A172 (cell line): Measurements from ENCODE around the gene A1BG. TPM values are rescaled to one million over a fixed set of nuclear protein-coding genes. Genes with fewer than 3 reads are reported as not detected.

Experiments
- DNase-seq: peaks from one replicate; pipeline ENCODE4 v3.0.0-alpha.2; 2015; ENCODE audit warnings: low spot score
- total RNA-seq: library from RNA; depleted of rRNA; stranded (reverse); fragments of >200 nt; shearing (Covaris generic); gene quantifications from 2 replicates; pipeline ENCODE4 v1.2.3, GENCODE V29; 2014; rRNA removed

Gene A1BG, protein sequence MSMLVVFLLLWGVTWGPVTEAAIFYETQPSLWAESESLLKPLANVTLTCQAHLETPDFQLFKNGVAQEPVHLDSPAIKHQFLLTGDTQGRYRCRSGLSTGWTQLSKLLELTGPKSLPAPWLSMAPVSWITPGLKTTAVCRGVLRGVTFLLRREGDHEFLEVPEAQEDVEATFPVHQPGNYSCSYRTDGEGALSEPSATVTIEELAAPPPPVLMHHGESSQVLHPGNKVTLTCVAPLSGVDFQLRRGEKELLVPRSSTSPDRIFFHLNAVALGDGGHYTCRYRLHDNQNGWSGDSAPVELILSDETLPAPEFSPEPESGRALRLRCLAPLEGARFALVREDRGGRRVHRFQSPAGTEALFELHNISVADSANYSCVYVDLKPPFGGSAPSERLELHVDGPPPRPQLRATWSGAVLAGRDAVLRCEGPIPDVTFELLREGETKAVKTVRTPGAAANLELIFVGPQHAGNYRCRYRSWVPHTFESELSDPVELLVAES
- 10.7 and 47.6 TPM in 2 replicates for total RNA-seq

DNA sequence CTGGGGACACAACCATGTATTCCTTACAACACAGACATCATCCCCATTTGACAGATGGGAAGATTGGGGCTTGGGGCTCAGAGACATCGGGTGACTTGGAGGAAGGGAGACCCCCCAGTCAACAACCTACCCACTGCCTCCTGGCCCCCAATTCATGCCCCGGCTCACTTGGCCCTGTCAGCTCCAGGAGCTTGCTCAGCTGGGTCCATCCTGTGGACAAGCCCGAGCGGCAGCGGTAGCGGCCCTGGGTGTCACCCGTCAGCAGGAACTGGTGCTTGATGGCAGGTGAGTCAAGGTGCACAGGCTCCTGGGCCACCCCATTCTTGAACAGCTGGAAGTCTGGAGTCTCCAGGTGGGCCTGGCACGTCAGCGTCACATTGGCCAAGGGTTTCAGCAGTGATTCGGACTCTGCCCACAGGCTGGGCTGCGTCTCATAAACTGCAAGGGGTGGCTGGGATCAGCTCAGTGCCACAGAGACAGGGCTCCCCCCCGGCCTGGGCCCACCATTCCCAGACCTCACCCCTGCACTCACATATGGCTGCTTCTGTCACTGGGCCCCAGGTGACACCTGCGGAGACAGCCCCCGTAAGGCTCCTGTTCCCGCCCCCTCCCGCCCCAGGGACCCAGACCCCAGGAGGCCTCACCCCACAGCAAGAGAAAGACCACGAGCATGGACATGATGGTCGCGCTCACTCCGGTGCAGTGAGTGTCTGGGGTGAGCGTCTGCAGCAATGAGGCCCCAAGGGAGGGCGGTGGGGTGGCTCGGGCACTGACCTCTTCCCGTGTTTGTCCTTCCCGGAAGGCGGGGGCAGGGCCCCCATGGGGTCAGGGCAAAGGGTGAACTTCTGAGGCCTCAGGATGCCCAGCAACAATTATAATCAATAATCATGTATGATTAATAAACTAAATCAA, at the start of gene A1BG:
Gene A1BG, minus strand, starts transcription at position 733 of the 912 bp plus-strand sequence. Its CDS starts 55 bp downstream, at position 678.
- no peak for DNase-seq

DNA sequence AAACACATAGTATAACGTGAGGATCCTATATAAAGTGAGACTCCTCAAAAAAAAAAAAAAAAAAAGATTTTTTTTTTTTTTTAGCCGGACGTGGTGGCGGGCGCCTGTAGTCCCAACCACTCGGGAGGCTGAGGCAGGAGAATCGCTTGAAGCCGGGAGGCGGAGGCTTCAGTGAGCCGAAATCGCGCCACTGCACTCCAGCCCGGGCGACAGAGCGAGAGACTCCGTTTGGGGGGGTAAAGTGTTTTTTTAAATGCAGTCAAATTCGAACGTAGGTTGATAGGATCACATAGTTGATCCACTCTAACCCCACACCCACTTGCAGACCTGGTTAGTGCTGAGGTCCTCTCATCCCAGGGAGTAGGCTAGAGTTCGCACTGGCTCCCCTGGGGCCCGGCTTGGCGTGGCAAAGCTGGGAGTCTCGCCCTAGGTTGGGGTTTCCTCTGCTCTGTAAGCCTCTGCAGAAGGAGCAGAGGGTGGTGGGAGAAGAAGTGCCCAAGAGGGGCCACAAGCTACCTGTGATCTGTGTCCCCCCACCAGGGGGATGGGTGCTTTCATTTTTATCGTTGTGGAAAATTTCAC, 48.6 kb upstream of the A1BG start:
- DNase-seq, result no peak

DNA sequence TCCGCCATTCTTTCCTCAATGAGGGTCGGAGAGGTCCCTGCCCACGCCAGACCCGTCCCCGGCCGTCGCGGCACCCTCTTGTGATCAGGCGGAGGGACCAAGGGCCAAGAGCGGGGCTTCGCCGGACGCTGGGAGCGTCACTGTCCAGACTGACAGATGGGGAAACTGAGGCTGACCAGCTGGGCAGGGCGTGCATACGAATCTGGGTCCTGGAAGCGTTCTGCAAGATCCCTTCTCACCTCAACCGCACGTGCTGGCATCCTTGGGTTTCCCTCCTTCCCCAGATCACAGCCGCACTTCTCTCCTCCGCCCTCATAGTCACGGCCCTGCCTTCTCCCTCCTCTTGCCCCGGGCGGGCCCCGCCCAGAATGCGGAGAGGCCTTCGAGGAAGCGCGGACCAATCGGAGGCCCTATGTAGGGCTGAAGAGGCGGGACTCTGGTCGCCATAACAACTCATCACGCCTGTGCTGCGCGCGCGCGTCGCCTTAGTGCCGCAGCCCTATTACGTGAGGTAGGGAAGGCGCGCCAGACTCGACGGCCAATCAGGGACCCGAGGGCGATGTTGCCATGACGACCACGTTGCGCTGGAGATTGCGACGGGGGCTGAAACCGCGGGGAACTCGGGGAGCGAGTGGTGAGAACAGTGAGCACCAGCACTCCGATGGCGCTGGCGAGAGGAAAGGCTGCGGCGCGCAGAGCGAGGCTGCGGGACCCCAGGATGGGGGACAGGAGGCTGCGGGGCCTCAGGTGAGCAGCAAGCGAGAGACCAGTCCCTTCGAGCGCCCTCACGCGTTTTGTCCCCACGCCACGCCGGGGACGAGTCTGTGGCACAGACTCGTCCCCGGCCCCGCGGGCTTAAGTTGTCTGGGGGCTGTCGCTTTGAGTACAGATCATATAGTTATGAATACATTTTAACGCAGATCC, 47.9 kb upstream of the A1BG start:
- peak; percentile 100 for DNase-seq

DNA sequence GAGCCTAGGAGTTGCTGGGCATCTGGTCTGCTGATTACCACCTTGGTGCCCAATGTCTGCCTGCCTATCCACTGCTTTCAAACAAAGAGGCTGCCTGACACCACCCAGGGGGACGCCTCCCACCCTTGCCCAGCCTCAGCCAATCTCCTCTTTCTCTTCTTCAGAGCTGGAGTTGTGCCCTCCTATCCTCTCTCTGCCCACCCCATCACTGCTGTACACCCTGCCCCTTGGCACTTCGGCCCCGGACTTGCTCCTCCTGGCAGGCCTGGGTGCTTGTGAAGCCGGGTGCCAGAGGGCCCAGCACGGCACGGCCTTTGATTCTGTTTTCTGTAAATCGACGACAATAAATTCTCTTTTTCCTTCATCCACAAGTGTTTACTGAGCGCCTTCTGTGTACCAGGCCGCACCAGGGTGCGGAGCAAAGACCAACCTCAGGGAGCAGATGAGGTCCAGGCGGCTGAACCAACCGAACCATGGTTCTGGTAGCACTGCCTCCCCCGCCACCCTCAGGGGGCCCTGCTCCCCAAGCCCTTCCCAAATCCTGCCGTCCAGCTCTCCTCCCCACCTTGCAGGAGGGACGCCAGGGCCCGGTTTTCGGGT, 47.1 kb upstream of the A1BG start:
- DNase-seq, result no peak

DNA sequence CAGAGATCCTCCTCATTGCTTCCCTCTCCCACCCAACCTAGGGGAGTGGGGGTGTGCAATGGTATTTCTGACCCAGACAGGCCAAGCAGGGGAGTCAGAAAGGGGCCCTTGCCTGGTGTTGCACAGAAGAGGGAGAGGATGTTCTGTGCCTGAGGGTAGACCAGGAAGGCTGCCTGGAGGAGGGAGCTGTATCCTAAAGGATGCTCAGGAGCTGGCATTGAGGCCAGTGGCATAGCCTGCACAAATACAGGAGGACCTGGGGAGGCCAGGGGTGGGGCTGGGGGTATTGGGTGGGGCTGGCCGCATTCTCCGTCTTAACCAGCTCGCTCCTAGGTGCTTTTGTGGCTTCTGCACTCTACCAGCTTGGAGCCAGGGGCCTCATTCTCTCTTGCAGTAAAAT, 46.6 kb upstream of the A1BG start:
- DNase-seq, result no peak

DNA sequence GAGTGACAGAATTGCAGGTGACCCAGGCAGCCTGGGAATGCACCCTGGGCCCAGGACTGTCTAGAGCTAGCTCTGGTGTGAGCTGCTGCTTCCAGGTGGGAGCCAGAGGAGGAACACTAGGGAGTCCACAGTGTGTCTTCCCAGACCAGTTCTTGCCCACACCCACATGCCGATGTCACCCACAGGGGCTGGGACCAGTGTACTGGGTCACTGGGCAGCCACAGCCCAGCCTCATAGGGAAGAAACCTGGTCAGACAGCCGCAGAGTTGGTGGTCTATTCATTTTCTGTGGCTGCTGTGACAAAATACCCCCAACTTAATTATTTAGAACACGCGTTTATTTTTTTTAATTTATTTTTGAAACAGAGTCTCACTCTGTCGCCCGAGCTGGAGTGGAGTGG, 45.3 kb upstream of the A1BG start:
- no peak for DNase-seq

DNA sequence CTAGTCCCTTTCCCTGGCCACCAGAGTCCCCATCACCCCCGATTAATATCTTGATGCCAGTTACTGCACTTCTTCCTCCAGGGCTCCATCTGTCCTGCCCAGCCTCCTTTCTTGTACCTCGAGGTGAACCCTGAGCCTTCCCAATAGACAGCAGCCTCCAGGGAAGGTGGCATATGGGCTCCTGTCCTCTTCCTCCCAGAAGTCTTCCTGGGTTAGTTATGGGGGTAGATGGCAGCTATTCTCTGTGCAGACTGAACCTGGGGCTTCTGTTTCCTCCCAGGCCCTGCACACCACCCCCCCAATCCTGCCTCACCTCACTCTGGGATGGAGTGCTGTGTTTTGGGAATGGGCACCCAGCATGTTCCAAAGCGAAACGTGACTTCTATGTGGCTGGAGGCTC, 44.8 kb upstream of the A1BG start:
- no peak for DNase-seq

DNA sequence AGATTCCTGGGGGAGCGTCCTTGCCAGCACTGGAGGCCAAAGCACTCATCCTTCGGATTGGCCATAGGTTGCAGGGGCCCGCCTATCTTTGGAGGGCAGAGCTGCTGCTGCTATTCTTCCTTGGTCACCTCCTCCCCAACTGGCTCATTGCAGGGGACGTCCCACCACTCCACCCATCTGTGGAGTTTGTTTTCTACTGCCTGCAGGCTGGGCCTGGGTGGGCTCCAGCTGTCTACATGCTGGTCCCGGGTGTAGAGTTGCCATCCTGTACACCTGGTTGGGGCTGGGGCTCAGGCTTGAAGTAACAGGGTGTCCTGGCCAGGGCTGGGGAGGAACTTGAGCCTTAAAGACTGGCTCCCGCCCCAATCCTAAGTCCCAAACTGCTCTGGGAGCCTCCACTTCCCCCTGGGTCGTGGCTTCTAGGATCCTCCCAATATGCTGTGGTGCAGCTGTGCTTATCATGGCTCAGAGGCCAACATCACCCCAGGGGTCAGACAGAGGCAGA, 44.3 kb upstream of the A1BG start:
- DNase-seq, result no peak

DNA sequence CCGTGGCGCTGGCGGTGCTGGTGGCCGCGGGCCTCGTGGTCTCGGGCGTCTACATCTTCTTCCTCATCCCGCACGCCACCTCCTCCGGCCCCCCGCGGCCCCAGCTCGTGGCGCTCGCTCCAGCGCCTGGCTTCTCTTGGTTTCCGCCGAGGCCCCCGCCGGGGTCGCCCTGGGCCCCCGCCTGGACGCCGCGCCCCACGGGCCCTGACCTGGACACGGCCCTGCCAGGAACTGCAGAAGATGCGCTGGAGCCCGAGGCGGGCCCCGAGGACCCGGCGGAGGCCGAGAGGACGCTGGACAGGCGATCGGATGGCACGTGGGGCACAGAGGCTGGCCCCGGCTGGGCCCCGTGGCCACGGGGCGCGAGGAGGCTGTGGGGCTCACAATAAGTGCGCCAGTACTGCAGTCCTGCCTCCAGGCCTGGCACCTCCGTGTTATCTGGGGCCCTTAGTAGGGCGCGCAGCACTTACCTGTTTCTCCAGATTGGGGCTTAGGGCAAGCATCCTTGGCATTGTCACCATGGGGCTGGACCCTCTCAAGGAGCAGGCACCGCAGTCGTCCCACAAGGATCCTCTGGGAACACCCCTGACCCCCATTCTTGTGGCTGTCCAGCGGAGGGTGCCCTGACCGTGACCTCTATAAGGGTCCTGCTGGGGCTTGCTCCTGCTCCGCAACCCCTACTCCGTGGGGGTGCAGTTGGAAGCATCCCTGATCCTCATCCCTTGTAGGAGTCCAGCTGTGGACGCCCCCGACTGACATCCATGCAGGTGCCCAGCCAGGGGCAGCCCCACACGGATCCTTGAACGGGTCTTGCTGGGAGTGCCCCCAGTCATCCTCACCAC, 43.6 kb upstream of the A1BG start:
- DNase-seq, result no peak

DNA sequence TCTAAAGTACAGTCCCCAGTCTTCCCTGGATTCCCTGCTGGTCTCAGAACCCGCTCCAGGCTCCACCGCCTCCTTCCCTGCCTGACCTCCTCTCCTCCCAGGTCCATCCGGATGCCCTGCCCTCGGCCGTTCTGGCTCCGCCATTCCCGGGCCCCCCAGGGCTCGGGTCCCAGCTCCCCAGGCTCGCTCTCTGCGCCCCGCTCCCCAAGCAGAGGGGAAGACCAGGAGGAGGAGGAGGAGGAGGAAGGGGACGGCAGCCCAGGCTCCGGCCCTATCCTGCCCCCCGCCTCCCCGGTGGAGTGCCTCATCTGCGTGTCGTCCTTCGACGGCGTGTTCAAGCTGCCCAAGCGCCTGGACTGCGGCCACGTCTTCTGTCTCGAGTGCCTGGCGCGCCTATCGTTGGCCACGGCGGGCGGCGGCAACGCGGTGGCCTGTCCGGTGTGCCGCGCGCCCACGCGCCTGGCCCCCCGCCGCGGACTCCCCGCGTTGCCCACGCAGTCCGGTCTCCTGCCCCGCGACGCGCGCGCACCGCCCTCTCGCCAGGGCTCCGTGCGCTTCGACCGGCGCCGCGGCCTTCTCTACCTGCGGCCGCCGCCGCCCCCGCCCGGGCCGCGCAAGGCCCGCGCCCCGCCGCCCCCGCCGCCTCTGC, 42.8 kb upstream of the A1BG start:
- no peak for DNase-seq

DNA sequence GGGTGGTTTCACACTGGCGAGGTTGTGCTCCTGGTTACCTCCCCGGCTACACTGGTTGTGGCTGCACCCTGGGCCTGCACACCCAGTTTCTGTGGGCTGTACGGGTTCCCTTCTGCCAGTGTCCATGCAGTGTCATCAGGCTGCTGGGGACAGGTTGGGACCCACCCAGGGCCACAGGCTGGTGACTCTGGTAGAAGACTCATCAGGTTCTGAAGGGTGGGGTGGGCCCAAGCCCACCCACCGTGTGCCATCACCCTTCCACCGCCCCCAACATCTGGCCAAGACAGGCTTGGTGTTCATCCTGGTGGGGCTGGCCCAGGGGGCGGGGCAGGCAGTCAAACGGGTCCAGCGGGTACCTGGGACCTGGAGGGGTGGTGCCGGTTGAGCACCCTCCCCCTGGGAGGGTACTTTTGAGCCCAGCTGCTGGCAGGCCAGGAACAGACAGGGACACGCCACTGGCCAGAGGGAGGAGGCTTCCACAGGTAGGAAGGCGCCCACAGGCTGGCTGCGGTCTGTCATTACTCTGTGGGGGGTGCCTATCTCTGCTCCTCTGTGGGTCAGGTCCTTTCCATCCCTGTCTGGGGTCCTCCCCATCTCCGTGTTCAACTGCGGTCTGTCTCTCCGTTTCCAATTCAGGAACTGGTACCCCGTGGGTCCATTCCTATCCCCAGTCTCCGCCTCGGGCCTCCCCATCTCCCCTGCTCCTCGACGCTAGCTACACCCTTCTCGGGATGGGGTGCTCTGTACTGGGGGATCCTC, 42.1 kb upstream of the A1BG start, which contains the start of gene RNF225:
Gene RNF225, plus strand, starts transcription at position 437 of the 759 bp plus-strand sequence. CDS start 434 bp downstream, outside the sequence.
- no peak for DNase-seq

DNA sequence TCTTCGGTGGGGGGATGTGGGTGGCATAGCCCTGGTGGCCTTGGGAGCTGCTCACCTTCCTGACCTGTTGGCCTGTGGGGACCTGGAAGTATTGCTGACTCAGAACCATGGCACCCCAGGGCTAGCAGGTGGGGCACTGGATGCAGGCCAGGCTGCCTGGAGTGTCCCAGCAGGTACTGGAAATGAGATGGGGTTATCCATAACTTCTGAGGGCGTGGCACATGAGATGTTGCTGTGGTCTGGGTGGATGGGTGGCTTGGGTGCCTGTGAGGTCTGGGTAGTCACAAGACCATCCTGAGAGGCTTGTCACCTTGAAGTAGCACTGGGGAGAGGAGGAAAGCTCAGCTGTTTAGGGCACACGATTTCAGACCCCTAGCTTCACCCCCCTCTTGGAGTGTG, 41.5 kb upstream of the A1BG start:
- peak; percentile 49 for DNase-seq

DNA sequence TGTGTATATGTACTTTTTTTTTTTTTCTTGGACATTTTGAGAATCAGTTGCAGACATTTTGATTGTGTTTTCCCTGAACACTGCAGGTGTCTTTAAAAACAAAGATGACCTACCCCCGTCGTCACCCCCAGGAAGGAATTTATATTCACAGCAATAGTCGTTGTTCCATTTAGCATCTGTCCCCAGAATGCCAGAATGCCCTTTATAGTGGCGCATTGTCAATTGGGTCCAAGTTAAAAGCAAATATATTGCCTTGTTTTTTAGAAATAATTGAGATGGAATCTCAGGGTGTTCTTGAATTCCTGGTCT, 40.4 kb upstream of the A1BG start:
- DNase-seq, result no peak

DNA sequence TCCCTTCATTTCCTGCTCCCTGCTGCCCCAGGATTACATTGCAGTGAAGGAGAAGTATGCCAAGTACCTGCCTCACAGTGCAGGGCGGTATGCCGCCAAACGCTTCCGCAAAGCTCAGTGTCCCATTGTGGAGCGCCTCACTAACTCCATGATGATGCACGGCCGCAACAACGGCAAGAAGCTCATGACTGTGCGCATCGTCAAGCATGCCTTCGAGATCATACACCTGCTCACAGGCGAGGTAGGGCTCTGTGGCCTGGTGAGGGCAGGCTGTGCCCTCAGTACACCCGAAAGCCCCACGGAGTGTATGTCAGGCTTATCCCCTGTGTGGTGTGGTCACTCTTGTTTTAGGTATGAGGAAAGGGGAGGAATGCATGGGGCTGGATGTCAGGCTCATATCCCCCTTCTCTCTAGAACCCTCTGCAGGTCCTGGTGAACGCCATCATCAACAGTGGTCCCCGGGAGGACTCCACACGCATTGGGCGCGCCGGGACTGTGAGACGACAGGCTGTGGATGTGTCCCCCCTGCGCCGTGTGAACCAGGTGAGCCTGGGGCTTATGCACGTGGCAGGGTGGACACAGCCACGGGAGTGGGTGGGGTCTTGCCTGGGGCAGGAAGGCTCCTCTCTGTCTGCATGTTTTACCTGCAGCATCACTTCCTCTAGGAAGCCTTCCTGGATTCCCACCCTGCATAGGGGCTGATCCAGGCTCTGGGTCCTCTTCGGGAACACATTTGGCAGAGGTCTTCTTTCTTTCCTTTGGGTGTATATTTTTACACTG, 39.8 kb upstream of the A1BG start:
- no peak for DNase-seq

DNA sequence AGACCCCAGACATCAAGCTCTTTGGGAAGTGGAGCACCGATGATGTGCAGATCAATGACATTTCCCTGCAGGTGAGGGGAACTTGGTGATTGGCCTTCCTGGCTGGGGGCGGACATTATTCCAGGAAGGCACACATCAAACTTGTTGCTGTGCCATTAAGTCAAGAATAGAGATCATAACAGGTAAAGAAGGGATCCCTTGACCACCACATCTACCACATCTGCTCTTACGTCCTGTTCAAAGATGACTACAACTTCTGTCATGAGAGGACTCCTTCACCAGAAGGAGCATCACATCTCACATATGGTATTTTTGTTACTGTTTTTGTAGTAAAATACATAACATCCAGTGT, 34.9 kb upstream of the A1BG start:
- no peak for DNase-seq

DNA sequence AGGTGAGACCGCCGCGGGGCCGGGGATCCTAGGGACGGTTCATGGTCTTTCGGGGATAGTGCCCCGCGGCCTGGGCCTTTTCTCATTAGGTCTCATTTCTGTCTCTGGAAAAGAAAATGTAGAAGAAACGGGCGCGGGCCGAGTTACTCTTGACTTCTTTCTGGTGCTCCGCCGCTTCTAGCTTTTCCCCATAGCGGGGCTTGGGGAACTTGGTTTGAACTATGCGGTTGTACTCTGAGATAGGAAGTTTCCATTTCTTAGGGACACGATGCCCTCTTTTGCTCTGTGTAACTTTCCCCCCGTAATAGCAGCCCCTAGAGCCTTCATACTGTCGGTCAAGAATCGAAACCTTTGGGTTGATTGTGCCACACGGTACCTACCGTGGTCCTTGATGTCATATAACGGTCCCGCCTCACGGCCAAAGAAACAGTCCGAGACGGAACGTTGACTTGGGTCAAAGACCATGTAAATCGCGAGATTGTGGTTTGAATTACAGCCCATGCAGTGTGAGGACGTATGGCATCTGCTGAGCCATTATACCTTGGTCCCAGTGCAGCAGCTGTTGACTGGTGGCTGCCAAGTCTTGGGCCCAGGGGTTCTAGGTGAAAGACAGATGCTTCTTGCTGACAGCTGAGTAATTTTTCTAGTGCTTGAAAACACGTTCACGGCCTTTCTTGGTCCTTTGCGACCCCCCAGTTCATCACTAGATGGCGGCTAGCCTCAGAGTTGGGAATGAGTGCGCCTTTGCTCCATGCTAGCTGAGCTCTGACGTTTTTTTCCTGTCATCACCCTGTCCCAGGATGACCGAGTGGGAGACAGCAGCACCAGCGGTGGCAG, 34.3 kb upstream of the A1BG start:
- DNase-seq, result no peak
